RWPE1 (cell line): ENCODE results near the gene IFNL4.
A peak's percentile ranks its signal among the peaks of the same experiment; 100 is the strongest.

Experiments used
- CTCF ChIA-PET: fragments of 350-600 bp; sonication (Branson Sonifier 250); formaldehyde crosslinking; extraction: SDS; loops from one replicate; lab custom pipeline; 2021; lab: Yijun Ruan, JAX
- POLR2A ChIA-PET: fragments of 400-600 bp; formaldehyde crosslinking; extraction: SDS; loops from one replicate; lab custom pipeline; 2020; ENCODE audit warnings: antibody characterized with exemption; ENCODE audit not compliant: low non-redundant PET; lab: Yijun Ruan, JAX
- DNase-seq: peaks from one replicate; pipeline ENCODE4 v3.0.0; 2012; ENCODE audit warnings: low spot score
- H3K27ac ChIP-seq: fragments of 450-650 bp; 2 replicates; pipeline ENCODE4 v1.5.1; 2017
- TF ChIP-seq, protein P1 (sequence below): fragments of 450-650 bp; conservative IDR thresholded peaks from 2 replicates; pipeline ENCODE4 v1.5.1; 2017; ENCODE audit warnings: low read depth, mild to moderate bottlenecking

IFNL4 gene

DNA sequence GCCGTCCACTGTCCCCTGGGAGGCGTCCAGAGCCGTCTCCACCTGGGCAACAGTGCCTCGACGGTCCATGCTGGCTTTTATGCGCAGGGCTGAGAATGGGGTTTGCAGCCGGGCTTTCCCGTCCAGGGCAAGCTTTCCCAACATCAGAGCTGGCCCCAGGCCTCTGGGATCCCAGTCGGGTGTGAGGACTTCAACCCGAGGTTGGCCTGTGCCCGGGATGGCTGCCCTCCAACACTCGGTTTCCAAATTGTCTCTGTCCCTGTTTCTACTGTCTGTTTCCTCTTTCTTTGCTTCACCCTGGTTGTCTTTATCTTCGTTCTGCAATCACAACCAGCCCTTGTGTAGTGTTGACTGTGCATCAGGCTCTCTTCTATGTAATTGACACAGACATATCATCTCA lies at the start of gene IFNL4:
Gene IFNL4 (minus strand): TSS at position 51 of the 400 bp plus-strand sequence.
- ChIA-PET CTCF (no interaction called here), POLR2A (no interaction called here)
- no peak for DNase-seq
- TF ChIP-seq, protein P1, sequence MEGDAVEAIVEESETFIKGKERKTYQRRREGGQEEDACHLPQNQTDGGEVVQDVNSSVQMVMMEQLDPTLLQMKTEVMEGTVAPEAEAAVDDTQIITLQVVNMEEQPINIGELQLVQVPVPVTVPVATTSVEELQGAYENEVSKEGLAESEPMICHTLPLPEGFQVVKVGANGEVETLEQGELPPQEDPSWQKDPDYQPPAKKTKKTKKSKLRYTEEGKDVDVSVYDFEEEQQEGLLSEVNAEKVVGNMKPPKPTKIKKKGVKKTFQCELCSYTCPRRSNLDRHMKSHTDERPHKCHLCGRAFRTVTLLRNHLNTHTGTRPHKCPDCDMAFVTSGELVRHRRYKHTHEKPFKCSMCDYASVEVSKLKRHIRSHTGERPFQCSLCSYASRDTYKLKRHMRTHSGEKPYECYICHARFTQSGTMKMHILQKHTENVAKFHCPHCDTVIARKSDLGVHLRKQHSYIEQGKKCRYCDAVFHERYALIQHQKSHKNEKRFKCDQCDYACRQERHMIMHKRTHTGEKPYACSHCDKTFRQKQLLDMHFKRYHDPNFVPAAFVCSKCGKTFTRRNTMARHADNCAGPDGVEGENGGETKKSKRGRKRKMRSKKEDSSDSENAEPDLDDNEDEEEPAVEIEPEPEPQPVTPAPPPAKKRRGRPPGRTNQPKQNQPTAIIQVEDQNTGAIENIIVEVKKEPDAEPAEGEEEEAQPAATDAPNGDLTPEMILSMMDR = no peak
- no peak within 1 kb of the TSS for H3K27ac ChIP-seq

DNA sequence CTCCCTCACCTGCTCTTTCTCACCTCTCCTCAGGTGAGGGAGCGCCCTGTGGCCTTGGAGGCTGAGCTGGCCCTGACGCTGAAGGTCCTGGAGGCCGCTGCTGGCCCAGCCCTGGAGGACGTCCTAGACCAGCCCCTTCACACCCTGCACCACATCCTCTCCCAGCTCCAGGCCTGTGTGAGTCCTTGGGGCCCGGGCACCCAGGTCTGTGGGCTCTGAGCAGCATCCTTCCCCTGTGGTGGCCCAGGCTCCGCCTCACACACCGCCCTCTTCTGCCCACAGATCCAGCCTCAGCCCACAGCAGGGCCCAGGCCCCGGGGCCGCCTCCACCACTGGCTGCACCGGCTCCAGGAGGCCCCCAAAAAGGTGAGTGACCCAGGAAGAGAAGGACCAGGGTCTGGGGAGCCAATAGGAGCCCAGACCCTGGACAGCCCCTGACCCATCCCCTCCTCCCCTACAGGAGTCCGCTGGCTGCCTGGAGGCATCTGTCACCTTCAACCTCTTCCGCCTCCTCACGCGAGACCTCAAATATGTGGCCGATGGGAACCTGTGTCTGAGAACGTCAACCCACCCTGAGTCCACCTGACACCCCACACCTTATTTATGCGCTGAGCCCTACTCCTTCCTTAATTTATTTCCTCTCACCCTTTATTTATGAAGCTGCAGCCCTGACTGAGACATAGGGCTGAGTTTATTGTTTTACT lies 49.4 kb upstream of the IFNL4 start:
- ChIA-PET POLR2A (no interaction called here), CTCF (no interaction called here)
- DNase-seq = no peak
- no peak overlapping the region for H3K27ac ChIP-seq
- TF ChIP-seq, protein P1 = no peak

DNA sequence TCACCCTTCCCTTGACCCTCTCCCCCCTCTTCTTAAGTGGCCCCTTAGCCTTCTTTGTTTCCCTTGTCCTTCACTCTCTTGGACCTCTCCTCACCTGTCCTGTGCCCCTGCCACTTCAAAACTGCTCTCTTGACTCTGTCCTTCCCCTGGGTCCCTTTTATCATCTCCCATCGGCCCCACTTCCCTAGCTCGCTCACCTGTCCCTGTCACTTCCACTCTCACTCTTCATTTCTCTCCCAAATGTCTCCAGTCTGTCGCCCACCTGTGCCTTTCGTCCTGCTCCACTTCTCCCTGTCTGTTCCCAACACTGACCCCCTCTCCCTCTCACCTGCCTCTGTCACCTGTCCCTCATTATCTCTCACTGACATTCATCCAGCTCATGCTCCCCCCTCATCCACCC lies 48.2 kb upstream of the IFNL4 start:
- ChIA-PET CTCF (interaction anchor here (1.1 kb wide), 1 partner anchor 27 kb away, joined by 3 read pairs; no protein-coding TSS in a partner anchor), POLR2A (no interaction called here)
- H3K27ac ChIP-seq = no peak overlapping the region
- TF ChIP-seq, protein P1 = no peak
- DNase-seq = no peak

DNA sequence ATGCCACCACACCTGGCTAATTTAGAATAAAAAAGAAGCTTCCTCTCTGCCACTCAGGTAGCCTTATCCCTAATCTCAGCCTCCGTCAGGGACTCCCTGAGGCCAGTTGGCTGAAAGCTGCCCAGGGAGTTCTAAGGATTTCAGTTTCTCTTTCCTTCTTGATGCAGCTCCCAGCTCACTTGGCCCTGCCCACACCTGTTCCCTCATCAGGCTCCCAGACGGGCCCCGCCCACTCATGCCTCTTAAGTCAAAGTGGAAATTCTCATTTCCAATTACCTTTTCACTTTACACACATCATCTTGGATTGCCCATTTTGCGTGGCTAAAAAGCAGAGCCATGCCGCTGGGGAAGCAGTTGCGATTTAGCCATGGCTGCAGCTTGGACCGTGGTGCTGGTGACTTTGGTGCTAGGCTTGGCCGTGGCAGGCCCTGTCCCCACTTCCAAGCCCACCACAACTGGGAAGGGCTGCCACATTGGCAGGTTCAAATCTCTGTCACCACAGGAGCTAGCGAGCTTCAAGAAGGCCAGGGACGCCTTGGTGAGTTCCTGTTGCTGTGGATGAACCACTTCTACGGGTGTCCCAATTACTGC lies 47.5 kb upstream of the IFNL4 start, which contains the start of gene IFNL1:
Gene IFNL1 (plus strand): TSS at position 353 of the 591 bp plus-strand sequence. CDS start 15 bp downstream, at position 368.
- ChIA-PET POLR2A (no interaction called here), CTCF (interaction anchor here (1.1 kb wide), 1 partner anchor 26 kb away, joined by 3 read pairs; no protein-coding TSS in a partner anchor)
- H3K27ac ChIP-seq = no peak within 1 kb of the TSS
- peak; percentile 37 for DNase-seq
- TF ChIP-seq, protein P1 = no peak

DNA sequence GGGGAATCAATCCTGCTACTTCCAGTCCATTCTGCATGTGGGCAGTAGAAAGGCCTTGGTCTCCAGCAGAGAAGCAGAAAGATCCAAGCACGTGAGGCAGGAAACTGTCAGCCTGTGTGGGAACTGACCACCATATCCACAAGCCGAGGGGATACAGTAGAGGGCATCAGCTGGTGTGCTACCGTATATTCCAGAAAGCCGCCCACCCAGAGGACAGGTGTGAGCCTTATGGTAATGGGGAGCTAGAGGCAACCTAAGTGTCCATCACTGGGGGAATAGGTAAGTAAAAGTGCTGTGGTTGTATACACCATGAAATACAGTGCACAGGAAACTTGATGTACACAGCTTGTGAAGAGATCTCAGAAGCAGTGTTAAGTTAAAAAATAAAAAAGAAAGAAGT lies 44.7 kb upstream of the IFNL4 start:
- ChIA-PET POLR2A (no interaction called here), CTCF (interaction anchor here (0.6 kb wide), 2 partner anchors 48 to 233 kb away, joined by 3 to 4 read pairs; no protein-coding TSS in a partner anchor)
- DNase-seq = no peak
- TF ChIP-seq, protein P1 = no peak
- H3K27ac ChIP-seq = no peak overlapping the region

DNA sequence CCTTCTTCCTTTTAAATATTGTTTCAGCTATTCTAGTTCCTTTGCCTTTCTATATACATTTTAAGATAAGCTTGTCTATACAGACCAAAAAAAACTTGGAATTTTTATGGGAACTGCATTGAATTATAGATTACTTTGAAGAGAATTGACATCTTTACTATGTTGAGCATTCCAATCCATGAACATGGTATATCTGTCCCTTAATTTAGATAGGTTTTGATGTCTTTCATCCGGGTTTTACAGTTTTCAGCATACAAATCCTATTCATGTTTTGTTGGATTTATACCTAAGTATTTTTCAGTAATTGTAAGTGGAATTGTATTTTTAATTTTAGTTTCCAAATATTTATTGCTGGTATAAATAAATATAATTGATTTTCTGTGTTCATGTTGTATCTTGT lies 35.4 kb upstream of the IFNL4 start:
- no peak for DNase-seq
- no peak overlapping the region for H3K27ac ChIP-seq
- ChIA-PET POLR2A (no interaction called here), CTCF (no interaction called here)
- TF ChIP-seq, protein P1 = no peak
